ENCODE results near the gene SLC37A3.
"Not testable (repeated sequence)": the region's sequence is repeated elsewhere in the genome, so short reads cannot be mapped to it uniquely, and the experiment has no call there.

Gene SLC37A3

GRCh38 chr7:140324714-140325113, 73.6 kb downstream of the SLC37A3 start:
- Histone ChIP-seq H3K36me3 (peaks cover 2% of the 10 kb centered on the region), H3K9me3 (no peaks in the 10 kb centered on the region), H3K4me1 (ENCODE audit: control insufficient read depth in 1 of 2, insufficient read depth in 1 of 2, low read depth in 1 of 2, low read length in 1 of 2) (peaks cover 12 to 23% of the 10 kb centered on the region in 2 experiments), H3K4me3 (ENCODE audit: low read depth in 1 of 2, low read length in 1 of 2) (no peak overlapping the region), H3K27me3 (no peaks in the 10 kb centered on the region), H3K27ac (no peak overlapping the region)
- TF ChIP-seq, protein P1, sequence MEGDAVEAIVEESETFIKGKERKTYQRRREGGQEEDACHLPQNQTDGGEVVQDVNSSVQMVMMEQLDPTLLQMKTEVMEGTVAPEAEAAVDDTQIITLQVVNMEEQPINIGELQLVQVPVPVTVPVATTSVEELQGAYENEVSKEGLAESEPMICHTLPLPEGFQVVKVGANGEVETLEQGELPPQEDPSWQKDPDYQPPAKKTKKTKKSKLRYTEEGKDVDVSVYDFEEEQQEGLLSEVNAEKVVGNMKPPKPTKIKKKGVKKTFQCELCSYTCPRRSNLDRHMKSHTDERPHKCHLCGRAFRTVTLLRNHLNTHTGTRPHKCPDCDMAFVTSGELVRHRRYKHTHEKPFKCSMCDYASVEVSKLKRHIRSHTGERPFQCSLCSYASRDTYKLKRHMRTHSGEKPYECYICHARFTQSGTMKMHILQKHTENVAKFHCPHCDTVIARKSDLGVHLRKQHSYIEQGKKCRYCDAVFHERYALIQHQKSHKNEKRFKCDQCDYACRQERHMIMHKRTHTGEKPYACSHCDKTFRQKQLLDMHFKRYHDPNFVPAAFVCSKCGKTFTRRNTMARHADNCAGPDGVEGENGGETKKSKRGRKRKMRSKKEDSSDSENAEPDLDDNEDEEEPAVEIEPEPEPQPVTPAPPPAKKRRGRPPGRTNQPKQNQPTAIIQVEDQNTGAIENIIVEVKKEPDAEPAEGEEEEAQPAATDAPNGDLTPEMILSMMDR (IDR thresholded peaks at IDR 0.05): no peak

DNA sequence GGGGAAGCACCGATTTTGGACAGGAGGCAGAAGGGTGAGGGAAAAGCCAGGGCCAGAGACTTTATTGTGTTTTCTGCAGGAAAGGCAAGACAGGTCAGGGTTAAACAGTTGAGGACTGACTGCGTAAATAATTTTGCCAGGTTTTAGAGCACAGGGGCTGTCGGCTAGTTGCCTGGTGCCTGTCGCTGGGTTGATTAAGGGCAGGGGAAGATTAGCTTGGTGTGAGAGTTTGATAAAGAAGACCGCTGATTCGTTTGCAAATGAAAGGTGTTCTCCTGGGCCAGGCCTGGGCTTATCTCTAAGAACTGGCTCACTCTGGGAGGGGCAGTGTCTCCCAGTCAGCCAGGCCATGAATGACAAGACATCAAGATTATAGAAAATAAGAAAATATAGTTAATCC, 75.6 kb downstream of the SLC37A3 start:
- Histone ChIP-seq H3K36me3 (no peaks in the 10 kb centered on the region), H3K9me3 (no peaks in the 10 kb centered on the region)
- TF ChIP-seq, protein P1 (IDR thresholded peaks at IDR 0.05): no peak

DNA sequence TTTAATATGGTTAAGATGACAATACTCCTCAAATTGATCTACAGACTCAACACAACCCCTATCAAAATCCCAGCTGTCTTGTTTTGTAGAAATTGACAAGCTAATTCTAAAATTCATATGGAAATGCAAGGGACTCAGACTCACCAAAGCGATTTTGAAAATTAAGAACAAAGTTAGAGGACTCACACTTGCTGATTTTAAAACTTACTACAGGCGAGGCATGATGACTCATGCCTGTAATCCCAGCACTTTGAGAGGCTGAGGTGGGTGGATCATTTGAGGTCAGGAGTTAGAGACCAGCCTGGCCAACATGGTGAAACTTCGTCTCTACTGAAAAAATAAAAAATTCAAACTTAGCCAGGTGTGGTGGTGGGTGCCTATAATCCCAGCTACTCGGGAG, 78.3 kb downstream of the SLC37A3 start:
- H3K27me3 ChIP-seq; H3K9me3 ChIP-seq; H3K27ac ChIP-seq; H3K4me3 ChIP-seq (ENCODE audit: low read depth in 1 of 2, low read length in 1 of 2); H3K36me3 ChIP-seq: not testable (repeated sequence)
- peaks cover 43 to 47% of the 10 kb centered on the region in 2 experiments for H3K4me1 ChIP-seq (ENCODE audit: control insufficient read depth in 1 of 2, insufficient read depth in 1 of 2, low read depth in 1 of 2, low read length in 1 of 2)

More for the DNA sequence above, 75.6 kb downstream of the SLC37A3 start:
- Histone ChIP-seq H3K27ac (no peak overlapping the region), H3K4me1 (ENCODE audit: control insufficient read depth in 1 of 2, insufficient read depth in 1 of 2, low read depth in 1 of 2, low read length in 1 of 2) (peaks cover 28 to 38% of the 10 kb centered on the region in 2 experiments), H3K4me3 (ENCODE audit: low read depth in 1 of 2, low read length in 1 of 2) (no peak overlapping the region), H3K27me3 (no peaks in the 10 kb centered on the region)

GRCh38 chr7:140317999-140318398, 80.3 kb downstream of the SLC37A3 start:
- H3K27ac ChIP-seq: peak overlapping the region; percentile 84
- peaks cover 63 to 65% of the 10 kb centered on the region in 2 experiments for H3K4me1 ChIP-seq (ENCODE audit: control insufficient read depth in 1 of 2, insufficient read depth in 1 of 2, low read depth in 1 of 2, low read length in 1 of 2)
- TF ChIP-seq, protein P1 (IDR thresholded peaks at IDR 0.05): no peak
- no peaks in the 10 kb centered on the region for H3K36me3 ChIP-seq
- no peak overlapping the region for H3K4me3 ChIP-seq (ENCODE audit: low read depth in 1 of 2, low read length in 1 of 2)
- no peaks in the 10 kb centered on the region for H3K9me3 ChIP-seq
- H3K27me3 ChIP-seq: no peaks in the 10 kb centered on the region

DNA sequence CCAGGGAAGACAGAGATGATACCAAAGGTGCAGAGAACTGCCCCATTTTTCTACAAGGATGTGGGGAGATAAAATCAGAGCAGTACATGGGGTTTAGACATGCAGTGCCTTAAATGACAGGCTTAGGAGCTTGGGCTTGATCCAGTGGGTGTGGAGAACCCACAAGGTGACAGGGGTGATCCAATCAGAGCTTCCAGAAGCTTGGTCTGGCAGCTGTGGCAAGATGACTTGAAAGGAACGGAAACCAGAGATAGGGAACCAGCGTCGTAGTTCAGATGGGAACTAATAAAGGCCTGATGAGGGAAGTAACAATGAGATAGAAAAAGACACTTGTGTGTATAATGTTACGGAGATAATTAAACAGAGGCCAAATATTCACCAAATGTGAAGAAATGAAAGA, 80.7 kb downstream of the SLC37A3 start:
- Histone ChIP-seq H3K9me3 (no peaks in the 10 kb centered on the region), H3K27me3 (no peaks in the 10 kb centered on the region), H3K4me3 (ENCODE audit: low read depth in 1 of 2, low read length in 1 of 2) (peak overlapping the region in 1 of 2 experiments; percentile 11), H3K36me3 (no peaks in the 10 kb centered on the region), H3K4me1 (ENCODE audit: control insufficient read depth in 1 of 2, insufficient read depth in 1 of 2, low read depth in 1 of 2, low read length in 1 of 2) (peaks cover 68 to 69% of the 10 kb centered on the region in 2 experiments), H3K27ac (peak overlapping the region; percentile 84)
- TF ChIP-seq, protein P1 (IDR thresholded peaks at IDR 0.05): no peak

- peak overlapping the region in 1 of 2 experiments; percentile 6 for H3K4me3 ChIP-seq (ENCODE audit: low read depth in 1 of 2, low read length in 1 of 2)
- H3K36me3 ChIP-seq: no peaks in the 10 kb centered on the region
- H3K4me1 ChIP-seq (ENCODE audit: control insufficient read depth in 1 of 2, insufficient read depth in 1 of 2, low read depth in 1 of 2, low read length in 1 of 2): peaks cover 81 to 83% of the 10 kb centered on the region in 2 experiments
- peak overlapping the region; percentile 84 for H3K27ac ChIP-seq
- no peaks in the 10 kb centered on the region for H3K9me3 ChIP-seq
- H3K27me3 ChIP-seq: no peaks in the 10 kb centered on the region
- TF ChIP-seq, protein P1 (IDR thresholded peaks at IDR 0.05): no peak
Observed at GRCh38 chr7:140316165-140316661, 82.1 kb downstream of the SLC37A3 start.
